Erythroblast (primary cell): Measurements from ENCODE around the gene MAP3K20.

Experiments used
- GATA1 ChIP-seq: IDR thresholded peaks from 2 replicates; pipeline ENCODE4 v1.6.1; 2011; ENCODE audit warnings: low read depth, mild to moderate bottlenecking, control low read depth, low read length, moderate library complexity
- POLR2A ChIP-seq: IDR thresholded peaks from 2 replicates; pipeline ENCODE4 v1.6.1; 2011; ENCODE audit warnings: mild to moderate bottlenecking, low read length

DNA sequence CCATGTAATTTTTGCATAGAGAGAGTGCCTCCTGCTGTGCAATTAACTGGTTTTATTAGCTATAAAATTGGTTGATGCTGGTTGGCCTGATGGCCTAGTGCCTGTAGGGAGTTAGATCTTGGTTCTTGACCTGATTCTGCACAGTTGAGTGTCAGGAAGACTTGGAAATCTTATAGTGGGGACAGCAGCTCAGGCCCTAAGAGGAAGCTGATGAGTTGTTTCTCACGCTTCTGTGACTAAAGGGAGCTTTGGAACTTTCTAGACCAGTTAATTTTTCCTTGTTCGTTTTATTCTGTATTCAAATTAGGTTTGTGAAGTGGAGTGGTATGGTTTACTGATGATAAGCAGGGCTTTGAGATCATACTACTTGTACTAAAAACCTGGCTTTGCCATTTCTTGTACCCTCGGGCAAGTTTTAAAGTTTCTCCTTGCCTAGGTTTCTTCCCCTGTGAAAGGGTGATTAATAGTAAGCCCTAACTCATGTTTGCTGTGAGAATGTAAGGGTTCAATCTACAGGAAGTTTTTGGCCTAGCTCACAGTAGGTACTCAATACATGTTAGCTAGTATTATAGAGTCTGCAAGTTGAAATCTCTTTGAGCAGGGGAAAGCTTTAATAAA lies 82.1 kb downstream of the MAP3K20 start:
- TF ChIP-seq POLR2A (no peak), GATA1 (no peak)
